ENCODE data around the gene GPR3. TPM values are rescaled to one million over a fixed set of nuclear protein-coding genes. Genes with fewer than 3 reads are reported as not detected.

Gene GPR3
- total RNA-seq, 4 donors from 2014 or later = not detected

- no peaks in the 10 kb centered on the region for H3K27me3 ChIP-seq
- no peaks in the 10 kb centered on the region for H3K9me3 ChIP-seq
- no peak overlapping the region for H3K4me3 ChIP-seq
- H3K4me1 ChIP-seq = peaks cover 4 to 14% (median 5%) of the 10 kb centered on the region in 4 donors
- no peak for TF ChIP-seq POLR2AphosphoS5 (IDR thresholded peaks at IDR 0.05)
- in situ Hi-C loops (cut with MboI; ENCODE audit: low pct_ligation_motif_present in 1 of 4, low pct_unique_long_range_greater_than_20kb in 1 of 4, low sequenced_read_pairs in 3 of 4) = no loop called here
- no peak overlapping the region for H3K27ac ChIP-seq
- intact Hi-C loops (cut with DNase I; ENCODE audit: low total_unique reads) = no loop called here
- WGBS, 2 donors (ENCODE audit: low coverage in 1 of 2) = 87 to 90% methylated on average over 10 to 19 of the region's 19 CpGs
- no peaks in the 10 kb centered on the region for H3K36me3 ChIP-seq
- no peak for DNase-seq
Measured at GRCh38 chr1:27372022-27372807, 20.2 kb upstream of the GPR3 start.

DNA sequence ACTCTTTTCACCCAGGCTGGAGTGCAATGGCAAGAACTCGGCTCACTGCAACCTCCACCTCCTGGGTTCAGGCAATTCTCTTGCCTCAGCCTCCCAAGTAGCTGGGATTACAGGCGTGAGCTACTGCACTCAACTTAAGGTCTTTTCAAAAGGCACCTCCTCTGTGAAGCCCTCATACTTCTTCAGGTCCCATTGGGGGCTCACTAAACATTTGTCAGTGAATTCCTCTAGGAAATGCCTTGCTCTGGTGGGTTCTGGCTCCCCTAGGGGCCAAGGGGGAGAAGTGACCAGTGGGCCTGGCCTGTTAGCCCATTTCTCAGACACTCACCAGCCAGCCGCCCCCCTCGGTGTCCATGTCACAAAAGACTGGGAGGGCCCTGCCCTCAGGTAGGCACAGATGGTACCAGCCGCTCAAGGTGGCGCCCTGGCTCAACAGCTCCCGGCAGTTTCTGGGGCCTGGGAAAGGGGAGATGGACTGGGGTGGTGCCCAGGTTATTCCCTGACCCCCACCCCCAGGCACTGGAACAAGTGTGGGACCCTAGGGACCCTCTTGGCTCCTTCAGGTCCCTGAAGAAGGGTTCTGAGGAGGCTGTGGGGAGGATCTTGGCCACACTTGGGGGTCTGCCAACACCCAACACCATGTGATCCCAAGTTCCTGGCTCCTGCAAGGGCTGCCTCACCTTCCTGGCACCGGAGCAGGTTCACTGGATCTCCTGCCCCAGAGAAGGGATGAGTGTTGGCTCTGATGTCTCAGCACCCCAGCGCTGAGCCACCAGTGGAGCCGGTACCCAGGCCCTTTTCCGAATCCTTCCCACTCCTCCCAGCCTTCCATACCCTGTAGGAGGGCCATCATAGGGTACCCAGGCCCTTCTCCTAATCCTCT is 19.4 kb upstream of the GPR3 start:
- DNase-seq = no peak
- H3K4me1 ChIP-seq = peaks cover 0 to 6% (median 0%) of the 10 kb centered on the region in 4 donors
- intact Hi-C loops (cut with DNase I; ENCODE audit: low total_unique reads) (no loop called here), in situ Hi-C loops (cut with MboI; ENCODE audit: low pct_ligation_motif_present in 1 of 4, low pct_unique_long_range_greater_than_20kb in 1 of 4, low sequenced_read_pairs in 3 of 4) (no loop called here)
- 89% methylated on average over 9 of the region's 11 CpGs; no CpG with 5 or more reads in 1 of the 2 donors for WGBS, 2 donors (ENCODE audit: low coverage in 1 of 2)
- no peaks in the 10 kb centered on the region for H3K9me3 ChIP-seq
- no peak overlapping the region for H3K4me3 ChIP-seq
- H3K27ac ChIP-seq = no peak overlapping the region
- H3K27me3 ChIP-seq = no peaks in the 10 kb centered on the region
- no peak for TF ChIP-seq CTCF (IDR thresholded peaks at IDR 0.05)
- TF ChIP-seq POLR2AphosphoS5 (IDR thresholded peaks at IDR 0.05) = no peak
- TF ChIP-seq POLR2A (IDR thresholded peaks at IDR 0.05) = no peak
- no peak for TF ChIP-seq EP300 (IDR thresholded peaks at IDR 0.05; ENCODE audit: low read depth)
- H3K36me3 ChIP-seq = no peaks in the 10 kb centered on the region

GRCh38 chr1:27374362-27375086 is 17.9 kb upstream of the GPR3 start, which contains the start of gene FCN3:
Gene FCN3 (minus strand): TSS chr1:27374824. CDS start chr1:27374818, 6 bp downstream.
- Histone ChIP-seq H3K9me3 (no peaks in the 10 kb centered on the region), H3K4me3 (no peak within 1 kb of the TSS), H3K27me3 (no peaks in the 10 kb centered on the region), H3K4me1 (no peaks in the 10 kb centered on the region), H3K36me3 (no peaks in the 10 kb centered on the region), H3K27ac (no peak within 1 kb of the TSS)
- intact Hi-C loops (cut with DNase I; ENCODE audit: low total_unique reads) = no loop called here
- DNase-seq = no peak
- in situ Hi-C loops (cut with MboI; ENCODE audit: low pct_ligation_motif_present in 1 of 4, low pct_unique_long_range_greater_than_20kb in 1 of 4, low sequenced_read_pairs in 3 of 4) = no loop called here
- TF ChIP-seq EP300 (IDR thresholded peaks at IDR 0.05; ENCODE audit: low read depth) (no peak), POLR2AphosphoS5 (IDR thresholded peaks at IDR 0.05) (no peak), CTCF (IDR thresholded peaks at IDR 0.05) (no peak), POLR2A (IDR thresholded peaks at IDR 0.05) (no peak)
- 76 to 86% methylated on average over 2 to 4 of the region's 4 CpGs for WGBS, 2 donors (ENCODE audit: low coverage in 1 of 2)

DNA sequence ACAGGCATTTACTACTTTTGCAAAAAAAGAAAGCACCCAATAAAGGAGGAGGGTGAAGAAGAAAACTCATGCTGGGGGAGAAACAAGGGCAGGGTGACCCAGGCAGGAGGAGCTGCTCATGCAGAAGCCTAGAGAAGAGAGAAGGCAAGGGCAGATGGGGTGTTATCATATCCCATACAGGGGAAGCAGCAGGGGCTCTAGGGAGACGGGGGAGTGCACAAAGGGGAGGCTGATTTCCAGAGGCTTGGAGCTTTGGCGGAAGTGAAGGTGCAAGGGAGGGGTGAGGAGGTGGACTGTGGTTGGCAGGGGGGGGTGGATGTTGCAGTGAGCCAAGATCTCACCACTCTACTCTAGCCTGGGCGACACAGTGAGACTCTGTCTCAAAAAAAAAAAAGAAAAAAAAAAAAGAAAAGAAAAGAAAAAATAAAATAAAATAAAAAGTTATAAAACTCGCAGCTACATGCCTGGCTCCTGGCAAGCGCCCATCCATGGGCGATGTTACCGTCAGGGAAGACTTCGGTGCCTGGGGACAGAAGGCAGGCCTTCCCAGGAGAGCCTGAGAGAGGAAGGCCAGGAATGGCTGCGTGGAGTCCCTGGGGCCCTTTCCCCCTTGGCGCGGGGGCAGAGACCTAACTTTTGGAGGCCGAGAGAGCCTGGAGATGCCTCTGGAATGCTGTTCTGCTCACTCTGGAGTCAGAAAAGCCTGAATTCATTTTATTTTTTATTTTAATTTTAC is 14.5 kb upstream of the GPR3 start:
- TF ChIP-seq POLR2A (IDR thresholded peaks at IDR 0.05) (no peak), CTCF (IDR thresholded peaks at IDR 0.05) (no peak), EP300 (IDR thresholded peaks at IDR 0.05; ENCODE audit: low read depth) (no peak), POLR2AphosphoS5 (IDR thresholded peaks at IDR 0.05) (no peak)
- WGBS, 2 donors (ENCODE audit: low coverage in 1 of 2) = 84 to 91% methylated on average over 6 to 12 of the region's 12 CpGs
- H3K9me3 ChIP-seq = no peaks in the 10 kb centered on the region
- no peak overlapping the region for H3K27ac ChIP-seq
- intact Hi-C loops (cut with DNase I; ENCODE audit: low total_unique reads) = no loop called here
- no peak for DNase-seq
- H3K36me3 ChIP-seq = no peaks in the 10 kb centered on the region
- H3K27me3 ChIP-seq = no peaks in the 10 kb centered on the region
- H3K4me3 ChIP-seq = no peak overlapping the region
- peaks cover 0 to 3% (median 1%) of the 10 kb centered on the region in 4 donors for H3K4me1 ChIP-seq
- in situ Hi-C loops (cut with MboI; ENCODE audit: low pct_ligation_motif_present in 1 of 4, low pct_unique_long_range_greater_than_20kb in 1 of 4, low sequenced_read_pairs in 3 of 4) = no loop called here
